Measurements from ENCODE around the gene SERPINB12. TPM values are rescaled to one million over a fixed set of nuclear protein-coding genes. Genes with fewer than 3 reads are reported as not detected.
A peak's percentile ranks its signal among the peaks of the same experiment; 100 is the strongest.

SERPINB12 gene
- total RNA-seq, 1 experiment from 2014 or later = not detected

DNA sequence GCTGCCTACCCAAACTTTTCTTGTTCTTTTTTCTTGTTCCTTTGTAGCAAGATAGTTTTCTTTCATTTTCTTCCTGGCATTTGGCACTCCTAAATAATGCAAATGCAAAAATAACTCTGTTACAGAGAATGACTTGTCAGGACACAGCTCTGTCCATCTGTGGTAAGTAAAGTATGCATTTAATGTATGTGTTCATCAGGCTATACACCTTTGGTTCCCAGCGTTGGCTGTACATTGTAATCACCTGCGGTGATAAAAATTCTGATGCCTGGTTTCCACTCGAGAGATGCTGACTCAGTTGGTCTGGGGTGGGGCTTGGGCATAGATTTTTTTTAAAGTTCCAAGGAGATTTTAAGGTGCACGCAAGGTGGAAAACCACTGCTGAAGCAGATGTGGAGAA lies 44.8 kb downstream of the SERPINB12 start, which contains the start of gene SERPINB13:
SERPINB13 (plus strand) TSS at position 378 of the 400 bp plus-strand sequence. CDS start 1,325 bp downstream, outside the sequence.
- CTCF ChIA-PET = no interaction called here

DNA sequence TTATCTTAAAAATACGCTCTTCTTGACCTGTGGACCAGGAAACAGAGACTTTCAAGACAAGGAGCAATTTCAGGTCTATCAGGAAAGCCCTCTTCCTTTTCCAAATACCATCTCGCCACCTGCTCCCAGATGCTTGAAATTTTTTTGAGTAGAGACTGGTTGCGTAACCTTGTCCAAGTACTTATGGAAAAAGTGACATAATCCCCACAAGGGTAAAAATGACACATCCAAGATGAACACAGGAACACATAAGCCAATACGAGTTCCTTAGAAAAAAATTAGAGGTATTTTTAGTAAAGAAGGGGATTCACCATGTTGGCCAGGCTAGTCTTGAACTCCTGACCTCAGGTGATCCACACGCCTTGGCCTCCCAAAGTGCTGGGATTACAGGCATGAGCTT lies 46.7 kb downstream of the SERPINB12 start:
- DNase-seq (ENCODE audit: low spot score) = peak; percentile 44
- no peak for TF ChIP-seq EZH2 (IDR thresholded peaks at IDR 0.05; ENCODE audit: borderline replicate concordance, low read depth, low read length, poor library complexity, severe bottlenecking)
- TF ChIP-seq, protein P1, sequence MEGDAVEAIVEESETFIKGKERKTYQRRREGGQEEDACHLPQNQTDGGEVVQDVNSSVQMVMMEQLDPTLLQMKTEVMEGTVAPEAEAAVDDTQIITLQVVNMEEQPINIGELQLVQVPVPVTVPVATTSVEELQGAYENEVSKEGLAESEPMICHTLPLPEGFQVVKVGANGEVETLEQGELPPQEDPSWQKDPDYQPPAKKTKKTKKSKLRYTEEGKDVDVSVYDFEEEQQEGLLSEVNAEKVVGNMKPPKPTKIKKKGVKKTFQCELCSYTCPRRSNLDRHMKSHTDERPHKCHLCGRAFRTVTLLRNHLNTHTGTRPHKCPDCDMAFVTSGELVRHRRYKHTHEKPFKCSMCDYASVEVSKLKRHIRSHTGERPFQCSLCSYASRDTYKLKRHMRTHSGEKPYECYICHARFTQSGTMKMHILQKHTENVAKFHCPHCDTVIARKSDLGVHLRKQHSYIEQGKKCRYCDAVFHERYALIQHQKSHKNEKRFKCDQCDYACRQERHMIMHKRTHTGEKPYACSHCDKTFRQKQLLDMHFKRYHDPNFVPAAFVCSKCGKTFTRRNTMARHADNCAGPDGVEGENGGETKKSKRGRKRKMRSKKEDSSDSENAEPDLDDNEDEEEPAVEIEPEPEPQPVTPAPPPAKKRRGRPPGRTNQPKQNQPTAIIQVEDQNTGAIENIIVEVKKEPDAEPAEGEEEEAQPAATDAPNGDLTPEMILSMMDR (conservative IDR thresholded peaks at IDR 0.05; ENCODE audit: low read depth, low read length) = no peak
- POLR2A ChIA-PET (ENCODE audit: low non-redundant PET) = no interaction called here
- Histone ChIP-seq H3K36me3 (ENCODE audit: insufficient read depth, low read length, poor library complexity, severe bottlenecking) (no peaks in the 10 kb centered on the region), H3K9me3 (ENCODE audit: low read depth, low read length, poor library complexity, severe bottlenecking) (no peaks in the 10 kb centered on the region), H3K4me3 (ENCODE audit: low read depth, low read length, poor library complexity, severe bottlenecking) (no peak overlapping the region), H3K4me1 (ENCODE audit: insufficient read depth, low read length, poor library complexity, severe bottlenecking) (peaks cover 45% of the 10 kb centered on the region), H3K27ac (ENCODE audit: low read depth, low read length, poor library complexity, severe bottlenecking) (peak overlapping the region; percentile 75), H3K27me3 (replicated peaks; ENCODE audit: insufficient read depth, low read depth, low read length, poor library complexity) (no peaks in the 10 kb centered on the region)
- CTCF ChIA-PET = no interaction called here
- intact Hi-C loops (cut with micrococcal nuclease; ENCODE audit: unreplicated experiment) = no loop called here
- no TSS peak for BruUV-seq (replicated peaks)

More for the DNA sequence above, 44.8 kb downstream of the SERPINB12 start, which contains the start of gene SERPINB13:
- H3K9me3 ChIP-seq (ENCODE audit: low read depth, low read length, poor library complexity, severe bottlenecking) = no peaks in the 10 kb centered on the region
- BruUV-seq (replicated peaks) = no TSS peak
- no peak within 1 kb of the TSS for H3K4me3 ChIP-seq (ENCODE audit: low read depth, low read length, poor library complexity, severe bottlenecking)
- no peaks in the 10 kb centered on the region for H3K27me3 ChIP-seq (replicated peaks; ENCODE audit: insufficient read depth, low read depth, low read length, poor library complexity)
- no peak for TF ChIP-seq EZH2 (IDR thresholded peaks at IDR 0.05; ENCODE audit: borderline replicate concordance, low read depth, low read length, poor library complexity, severe bottlenecking)
- TF ChIP-seq, protein P1 (conservative IDR thresholded peaks at IDR 0.05; ENCODE audit: low read depth, low read length) = no peak
- intact Hi-C loops (cut with micrococcal nuclease; ENCODE audit: unreplicated experiment) = no loop called here
- H3K36me3 ChIP-seq (ENCODE audit: insufficient read depth, low read length, poor library complexity, severe bottlenecking) = no peaks in the 10 kb centered on the region
- DNase-seq (ENCODE audit: low spot score) = no peak
- H3K27ac ChIP-seq (ENCODE audit: low read depth, low read length, poor library complexity, severe bottlenecking) = peak within 1 kb of the TSS; percentile 39
- H3K4me1 ChIP-seq (ENCODE audit: insufficient read depth, low read length, poor library complexity, severe bottlenecking) = peaks cover 38% of the 10 kb centered on the region
- POLR2A ChIA-PET (ENCODE audit: low non-redundant PET) = no interaction called here

DNA sequence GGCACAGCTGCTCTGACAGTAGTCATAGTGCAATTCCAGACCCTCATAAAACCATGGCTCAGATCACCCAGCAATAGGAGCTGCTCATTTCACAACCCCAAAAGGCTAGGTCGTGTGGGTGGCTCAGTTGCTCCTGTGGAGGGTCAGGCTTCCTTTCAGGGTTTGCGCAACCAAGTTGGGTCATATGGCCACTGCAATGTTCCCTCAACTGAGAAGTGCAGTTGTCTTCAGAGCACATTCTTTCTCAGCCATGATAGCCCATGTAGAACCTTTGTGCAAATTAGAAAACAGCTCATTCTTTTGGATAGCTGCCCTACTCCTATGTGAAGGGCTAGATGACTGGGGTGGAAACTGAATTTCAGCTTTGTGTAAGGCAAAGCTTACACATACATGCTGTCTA lies 48.2 kb downstream of the SERPINB12 start:
- intact Hi-C loops (cut with micrococcal nuclease; ENCODE audit: unreplicated experiment) = loop anchor here (5.0 kb wide), 3 partner anchors 137 to 257 kb away; no protein-coding TSS in a partner anchor
- ChIA-PET POLR2A (ENCODE audit: low non-redundant PET) (no interaction called here), CTCF (interaction anchor here (1.1 kb wide), 1 partner anchor 151 kb away, joined by 3 read pairs; no protein-coding TSS in a partner anchor)
- H3K27ac ChIP-seq (ENCODE audit: low read depth, low read length, poor library complexity, severe bottlenecking) = peak overlapping the region; percentile 75
- peaks cover 37% of the 10 kb centered on the region for H3K4me1 ChIP-seq (ENCODE audit: insufficient read depth, low read length, poor library complexity, severe bottlenecking)
- peak; percentile 58 for DNase-seq (ENCODE audit: low spot score)
- TF ChIP-seq EZH2 (IDR thresholded peaks at IDR 0.05; ENCODE audit: borderline replicate concordance, low read depth, low read length, poor library complexity, severe bottlenecking) = no peak
- TF ChIP-seq, protein P1 (conservative IDR thresholded peaks at IDR 0.05; ENCODE audit: low read depth, low read length) = no peak
- H3K27me3 ChIP-seq (replicated peaks; ENCODE audit: insufficient read depth, low read depth, low read length, poor library complexity) = no peaks in the 10 kb centered on the region
- H3K9me3 ChIP-seq (ENCODE audit: low read depth, low read length, poor library complexity, severe bottlenecking) = no peaks in the 10 kb centered on the region
- H3K36me3 ChIP-seq (ENCODE audit: insufficient read depth, low read length, poor library complexity, severe bottlenecking) = no peaks in the 10 kb centered on the region
- H3K4me3 ChIP-seq (ENCODE audit: low read depth, low read length, poor library complexity, severe bottlenecking) = no peak overlapping the region
- TSS peak; percentile 72 for BruUV-seq (replicated peaks)
